Left ventricle myocardium superior (tissue), 1 donor: ENCODE measurements around the gene GPR137. TPM values are rescaled to one million over a fixed set of nuclear protein-coding genes. Genes with fewer than 3 reads are reported as not detected.

ENCODE experiments used
- ATAC-seq: fragments of 200-7000 bp; cut with Tn5 transposase; one replicate; pipeline ENCODE4 v1.9.1; 2020; ENCODE audit warnings: mild to moderate bottlenecking, moderate library complexity
- DNase-seq: peaks from one replicate; pipeline ENCODE4 v3.0.0-alpha.2; 2020
- intact Hi-C: fragments of 100-400 bp; cut with micrococcal nuclease; formaldehyde crosslinking; loops from one replicate; pipeline ENCODE4 v1.11.0; 2022
- total RNA-seq: library from RNA; stranded (reverse); fragmentation: NEBNext Ultra II Directional; extraction: Animal tissue kit (Norgen Biotek cat#: 25700); gene quantifications from one replicate; pipeline ENCODE4 v1.2.1, GENCODE V29; 2021
- donor health status: DM: no; HTN: yes; CAD: no; lungs with severe emphysema.

The GPR137 gene
- total RNA-seq, 1 donor from 2014 or later, result 33.6 TPM

GRCh38 chr11:64261556-64262080 lies 24.0 kb upstream of the GPR137 start:
- intact Hi-C loops, result no loop called here
- no peak for ATAC-seq
- no peak for DNase-seq

GRCh38 chr11:64262271-64263002 lies 23.2 kb upstream of the GPR137 start:
- ATAC-seq, result no peak
- intact Hi-C loops, result no loop called here
- DNase-seq, result no peak

GRCh38 chr11:64263021-64263946 lies 22.4 kb upstream of the GPR137 start:
- DNase-seq (no peak), ATAC-seq (no peak)
- intact Hi-C loops, result no loop called here

- intact Hi-C loops, result no loop called here
- no peak for ATAC-seq
- DNase-seq, result no peak
Measured at GRCh38 chr11:64263947-64264317, 21.7 kb upstream of the GPR137 start.

GRCh38 chr11:64264371-64264852 lies 21.2 kb upstream of the GPR137 start:
- DNase-seq, result no peak
- no peak for ATAC-seq
- intact Hi-C loops, result no loop called here

GRCh38 chr11:64265176-64266160 lies 20.2 kb upstream of the GPR137 start:
- no peak for ATAC-seq
- no peak for DNase-seq
- intact Hi-C loops, result no loop called here

GRCh38 chr11:64266339-64266738 lies 19.3 kb upstream of the GPR137 start:
- no peak for DNase-seq
- intact Hi-C loops, result no loop called here
- no peak for ATAC-seq

GRCh38 chr11:64267207-64267945 lies 18.3 kb upstream of the GPR137 start:
- DNase-seq, result no peak
- intact Hi-C loops, result no loop called here
- no peak for ATAC-seq

GRCh38 chr11:64268025-64268892 lies 17.4 kb upstream of the GPR137 start:
- ATAC-seq (peak; percentile 0), DNase-seq (peak; percentile 76)
- intact Hi-C loops, result no loop called here

- intact Hi-C loops, result no loop called here
- peak; percentile 81 for DNase-seq
- ATAC-seq, result peak; percentile 22
Measured at GRCh38 chr11:64268893-64269539, 16.6 kb upstream of the GPR137 start.

- ATAC-seq (peak; percentile 85), DNase-seq (peak; percentile 98)
- intact Hi-C loops, result no loop called here
Measured at GRCh38 chr11:64269540-64270220, 16.0 kb upstream of the GPR137 start.

GRCh38 chr11:64275031-64275800 lies 10.4 kb upstream of the GPR137 start:
- no peak for DNase-seq

GRCh38 chr11:64275841-64276240 lies 9.8 kb upstream of the GPR137 start:
- ATAC-seq (no peak), DNase-seq (no peak)
- intact Hi-C loops, result no loop called here

More at GRCh38 chr11:64275031-64275800, 10.4 kb upstream of the GPR137 start:
- intact Hi-C loops, result no loop called here
- ATAC-seq, result no peak

GRCh38 chr11:64276653-64277431 lies 8.8 kb upstream of the GPR137 start:
- no peak for DNase-seq
- intact Hi-C loops, result no loop called here
- ATAC-seq, result no peak
